Activated T-cell treated with anti-CD3 and anti-CD28 coated beads, Interleukin-2, amount 50 U/mL, for 24 hours (primary cell): ENCODE results near the gene CTU2.

ENCODE experiments used
- DNase-seq: peaks from one replicate; pipeline ENCODE4 v3.0.0-alpha.2; 2020
- H3K27ac Mint-ChIP-seq: 2 replicates; pipeline ENCODE4 v1.8.0; 2020; ENCODE audit warnings: mild to moderate bottlenecking, mixed read lengths
- H3K27me3 Mint-ChIP-seq: 2 replicates; pipeline ENCODE4 v1.8.0; 2020; ENCODE audit warnings: mixed read lengths
- H3K36me3 Mint-ChIP-seq: 2 replicates; pipeline ENCODE4 v1.8.0; 2020; ENCODE audit warnings: low read depth, mixed read lengths
- H3K4me1 Mint-ChIP-seq: 2 replicates; pipeline ENCODE4 v1.8.0; 2020; ENCODE audit warnings: low read depth, mixed read lengths
- H3K4me3 Mint-ChIP-seq: 2 replicates; pipeline ENCODE4 v1.8.0; 2020; ENCODE audit warnings: mild to moderate bottlenecking, moderate library complexity, mixed read lengths
- H3K9me3 Mint-ChIP-seq: 2 replicates; pipeline ENCODE4 v1.8.0; 2020; ENCODE audit warnings: mixed read lengths

Gene CTU2

DNA sequence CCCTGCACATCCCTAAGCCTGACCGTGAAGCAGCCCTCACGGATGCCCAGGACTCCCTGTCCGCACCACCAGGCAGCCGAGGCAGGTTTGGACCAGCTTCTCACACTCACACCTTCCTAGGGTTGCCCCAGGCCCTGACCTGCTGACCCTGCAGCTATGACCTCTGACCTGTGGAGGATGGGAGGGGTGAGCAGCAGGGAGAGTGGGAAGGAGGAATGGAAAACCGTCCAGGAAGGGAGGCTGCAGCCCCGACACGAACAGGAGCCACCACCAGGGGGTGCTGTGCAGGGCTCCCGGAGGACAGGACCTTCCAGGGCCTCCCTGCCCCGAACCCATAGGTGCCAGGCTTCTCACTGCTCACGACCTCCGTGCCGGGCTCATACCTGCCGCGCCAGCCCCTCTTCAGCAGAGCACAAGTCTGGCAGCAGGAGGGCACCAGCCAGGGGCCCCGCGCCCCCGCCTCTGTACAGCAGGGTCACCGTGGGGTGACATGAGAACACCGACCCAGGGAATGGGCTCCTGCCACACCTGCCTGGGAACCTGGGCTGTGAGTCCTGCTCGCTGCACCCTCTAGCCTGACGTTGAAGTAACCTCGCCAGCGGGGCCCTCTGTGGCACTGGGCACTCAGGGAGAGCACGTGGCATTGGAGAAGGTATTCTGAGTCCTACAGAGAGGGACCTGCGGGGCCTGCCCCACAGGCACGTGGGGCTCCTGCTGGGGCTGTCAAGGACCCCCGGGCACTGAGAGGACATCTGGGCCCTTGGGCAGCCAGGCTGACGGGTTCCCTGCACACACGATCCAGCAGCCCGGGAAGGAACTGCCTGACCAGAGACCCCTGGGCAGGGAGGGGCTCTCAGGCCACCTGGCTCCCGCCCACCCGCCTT lies 37.6 kb downstream of the CTU2 start:
- Mint-ChIP-seq H3K36me3 (peaks cover 41% of the 10 kb centered on the region), H3K27ac (peak overlapping the region; percentile 37), H3K4me1 (peaks cover 31% of the 10 kb centered on the region), H3K9me3 (no peaks in the 10 kb centered on the region), H3K4me3 (no peak overlapping the region), H3K27me3 (no peaks in the 10 kb centered on the region)
- peak; percentile 83 for DNase-seq

DNA sequence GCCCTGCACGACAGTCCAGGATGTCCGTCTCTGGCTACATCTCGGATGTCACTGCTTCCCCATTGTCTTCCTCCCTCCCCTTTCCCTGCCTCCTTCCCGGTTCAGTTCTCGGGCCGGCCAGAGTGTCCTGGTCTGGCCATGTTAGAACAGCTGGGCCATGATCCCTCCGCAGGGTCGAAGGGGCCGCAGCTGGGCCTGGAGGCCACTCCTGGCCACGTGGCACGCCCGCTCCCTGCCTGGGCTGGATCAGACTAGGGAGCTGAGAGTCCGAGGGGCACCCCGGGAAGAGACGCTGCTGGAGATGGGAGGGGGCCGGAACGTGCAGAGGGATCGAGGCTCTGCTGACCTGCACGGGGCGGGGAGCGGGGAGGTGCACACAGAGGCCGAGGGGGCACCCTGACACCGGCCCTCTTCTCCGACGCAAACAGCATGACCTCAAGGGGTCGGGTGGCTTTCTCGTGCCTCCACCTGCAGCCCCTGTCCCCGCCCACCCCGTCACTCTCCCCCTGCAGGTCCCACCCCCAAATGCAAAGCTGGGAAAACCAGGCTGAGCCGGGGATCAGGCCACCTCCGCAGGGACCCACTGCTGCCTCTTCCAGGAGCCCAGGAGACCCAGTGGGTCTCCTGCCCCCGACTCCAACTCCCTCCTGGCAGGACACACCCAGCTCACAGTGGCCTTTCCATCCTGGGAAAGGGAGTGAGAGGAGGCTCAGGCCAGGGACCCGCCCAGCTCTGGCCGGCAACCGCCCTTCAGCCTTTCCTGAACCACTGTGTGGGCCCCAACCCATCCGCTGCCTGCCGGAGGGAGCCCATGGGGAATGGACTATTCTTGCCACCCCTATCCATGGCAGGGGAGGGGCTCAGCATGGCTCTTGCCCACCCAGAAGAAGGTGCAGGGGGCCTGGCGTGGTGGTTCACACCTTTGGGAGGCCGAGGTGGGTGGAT lies 38.5 kb downstream of the CTU2 start:
- H3K4me1 Mint-ChIP-seq: peaks cover 31% of the 10 kb centered on the region
- H3K27ac Mint-ChIP-seq: no peak overlapping the region
- H3K36me3 Mint-ChIP-seq: peaks cover 38% of the 10 kb centered on the region
- no peaks in the 10 kb centered on the region for H3K9me3 Mint-ChIP-seq
- H3K27me3 Mint-ChIP-seq: no peaks in the 10 kb centered on the region
- no peak overlapping the region for H3K4me3 Mint-ChIP-seq
- no peak for DNase-seq

DNA sequence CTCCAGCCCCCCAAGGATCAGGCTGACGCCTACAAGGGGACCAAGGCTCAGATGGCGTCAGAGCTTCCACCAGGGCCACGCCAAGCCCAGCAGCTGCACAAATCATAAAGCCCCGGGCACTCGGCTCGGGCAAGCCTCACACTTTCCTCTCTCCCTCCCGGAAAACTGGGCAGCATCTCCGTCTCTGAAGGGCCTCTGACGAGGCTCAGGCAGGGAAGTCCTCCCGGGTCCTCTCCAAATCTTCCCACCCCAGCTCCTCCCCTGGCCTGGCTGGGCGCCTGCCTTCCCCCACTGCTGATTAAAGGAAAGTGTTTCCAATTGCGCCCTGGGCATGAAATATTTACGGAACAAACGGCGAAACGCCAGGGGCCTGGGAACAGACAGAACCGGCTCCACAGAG lies 40.2 kb downstream of the CTU2 start:
- peaks cover 28% of the 10 kb centered on the region for H3K36me3 Mint-ChIP-seq
- no peak overlapping the region for H3K27ac Mint-ChIP-seq
- peaks cover 31% of the 10 kb centered on the region for H3K4me1 Mint-ChIP-seq

DNA sequence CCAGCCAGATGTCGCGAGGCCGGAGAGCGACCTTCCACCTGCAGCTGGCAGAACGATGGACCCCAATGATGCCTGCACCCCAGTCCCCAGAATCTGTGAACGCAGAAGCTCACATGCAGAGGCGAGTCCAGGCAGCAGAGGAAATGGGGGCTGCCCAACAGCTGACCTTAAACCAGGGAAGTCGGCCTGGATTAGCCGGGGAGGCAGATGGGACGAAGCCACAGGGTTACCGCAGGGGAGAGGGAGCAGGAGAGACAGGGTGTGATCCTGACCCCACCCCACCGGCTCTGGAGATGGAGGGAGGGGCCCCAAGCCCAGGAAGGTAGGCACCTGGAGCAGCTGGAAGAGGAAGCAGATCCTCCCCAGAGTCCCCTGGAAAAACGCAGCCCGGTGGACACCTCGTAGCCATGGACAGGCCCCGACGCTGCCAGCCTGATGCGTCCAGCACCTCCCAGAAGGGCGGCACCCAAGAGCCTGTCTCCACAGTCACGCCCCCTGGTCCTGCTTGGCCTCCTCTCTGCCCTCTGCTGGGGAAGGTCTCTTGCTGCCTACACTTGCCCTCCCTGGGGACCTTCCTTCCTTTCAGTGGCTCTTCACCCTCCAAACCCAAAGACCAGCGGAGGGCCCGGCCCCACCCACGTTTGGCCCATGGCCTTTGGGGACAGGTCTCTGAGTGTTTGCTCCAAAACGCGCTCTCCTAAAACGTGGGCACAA lies 41.4 kb downstream of the CTU2 start:
- Mint-ChIP-seq H3K27me3 (no peaks in the 10 kb centered on the region), H3K4me1 (peaks cover 31% of the 10 kb centered on the region), H3K9me3 (no peaks in the 10 kb centered on the region), H3K4me3 (no peak overlapping the region), H3K36me3 (peaks cover 28% of the 10 kb centered on the region), H3K27ac (no peak overlapping the region)
- DNase-seq: peak; percentile 52

More for the DNA sequence above, 40.2 kb downstream of the CTU2 start:
- no peak for DNase-seq
- H3K27me3 Mint-ChIP-seq: no peaks in the 10 kb centered on the region
- H3K9me3 Mint-ChIP-seq: no peaks in the 10 kb centered on the region
- no peak overlapping the region for H3K4me3 Mint-ChIP-seq

DNA sequence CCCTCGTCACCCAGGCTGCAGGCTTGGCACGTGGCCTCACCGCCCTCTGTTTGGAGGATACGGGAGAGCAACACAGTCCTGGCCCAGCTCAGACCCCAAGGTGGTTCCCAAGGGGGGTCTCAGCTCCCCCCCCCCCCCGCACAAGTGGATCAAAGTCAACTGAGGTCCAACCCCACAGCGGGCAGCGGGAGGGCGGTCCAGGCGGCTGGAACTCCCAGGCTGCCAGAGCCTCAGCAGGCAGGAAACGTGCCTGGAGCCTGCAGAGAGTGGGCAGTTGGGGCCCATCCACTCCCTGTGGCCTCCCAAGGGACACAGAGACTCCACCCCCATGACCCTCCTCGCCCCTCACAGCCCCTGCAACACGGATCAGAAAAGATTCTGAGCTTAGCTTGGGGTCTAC lies 42.1 kb downstream of the CTU2 start:
- peaks cover 27% of the 10 kb centered on the region for H3K36me3 Mint-ChIP-seq
- no peak overlapping the region for H3K4me3 Mint-ChIP-seq
- H3K27ac Mint-ChIP-seq: no peak overlapping the region
- no peak for DNase-seq
- no peaks in the 10 kb centered on the region for H3K9me3 Mint-ChIP-seq
- H3K27me3 Mint-ChIP-seq: no peaks in the 10 kb centered on the region
- H3K4me1 Mint-ChIP-seq: peaks cover 31% of the 10 kb centered on the region

DNA sequence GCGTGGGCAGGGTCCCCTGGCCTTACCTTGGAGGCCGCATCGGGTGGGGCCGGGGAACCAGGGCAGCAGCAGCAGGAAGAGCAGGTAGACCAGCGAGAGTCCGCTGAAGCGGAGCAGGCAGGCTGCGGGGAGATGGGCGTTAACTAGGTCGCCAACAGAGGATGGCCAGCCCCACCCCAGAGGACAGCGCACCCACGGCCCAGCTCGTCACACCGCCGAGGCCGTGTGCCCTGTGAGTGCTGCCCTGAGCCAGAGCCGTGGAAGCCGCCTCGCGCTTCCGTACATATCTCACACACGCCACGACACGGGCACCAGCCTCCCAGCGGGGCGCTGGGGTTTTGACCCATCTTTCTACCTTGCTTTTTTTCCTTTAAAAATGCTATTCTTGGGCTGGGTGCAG lies 43.1 kb downstream of the CTU2 start:
- H3K9me3 Mint-ChIP-seq: no peaks in the 10 kb centered on the region
- no peaks in the 10 kb centered on the region for H3K27me3 Mint-ChIP-seq
- peaks cover 24% of the 10 kb centered on the region for H3K4me1 Mint-ChIP-seq
- H3K36me3 Mint-ChIP-seq: peaks cover 29% of the 10 kb centered on the region
- H3K4me3 Mint-ChIP-seq: no peak overlapping the region
- H3K27ac Mint-ChIP-seq: no peak overlapping the region
- no peak for DNase-seq

DNA sequence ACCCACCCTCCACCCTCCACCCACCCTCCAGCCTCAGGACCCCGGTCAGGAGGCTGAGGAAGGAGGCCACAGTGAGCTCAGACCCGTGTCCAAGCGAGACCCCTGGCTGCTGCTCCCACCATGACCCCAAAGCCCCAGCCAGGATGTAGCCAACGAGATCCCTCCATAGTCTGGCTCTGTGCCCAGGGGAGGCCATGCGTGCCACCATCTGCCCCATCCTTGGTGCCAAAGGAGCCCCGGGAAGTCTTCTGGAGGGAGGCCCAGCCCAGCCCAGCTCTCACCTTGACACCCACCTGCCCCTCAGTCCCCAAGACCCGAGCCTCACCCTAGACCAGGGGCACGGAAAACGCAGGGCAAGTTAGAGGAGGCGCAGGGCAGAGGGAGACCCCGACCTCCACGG lies 44.6 kb downstream of the CTU2 start:
- DNase-seq: no peak
- peaks cover 13% of the 10 kb centered on the region for H3K4me1 Mint-ChIP-seq
- H3K27me3 Mint-ChIP-seq: no peaks in the 10 kb centered on the region
- no peak overlapping the region for H3K4me3 Mint-ChIP-seq
- H3K9me3 Mint-ChIP-seq: no peaks in the 10 kb centered on the region
- H3K36me3 Mint-ChIP-seq: peaks cover 29% of the 10 kb centered on the region
- no peak overlapping the region for H3K27ac Mint-ChIP-seq

DNA sequence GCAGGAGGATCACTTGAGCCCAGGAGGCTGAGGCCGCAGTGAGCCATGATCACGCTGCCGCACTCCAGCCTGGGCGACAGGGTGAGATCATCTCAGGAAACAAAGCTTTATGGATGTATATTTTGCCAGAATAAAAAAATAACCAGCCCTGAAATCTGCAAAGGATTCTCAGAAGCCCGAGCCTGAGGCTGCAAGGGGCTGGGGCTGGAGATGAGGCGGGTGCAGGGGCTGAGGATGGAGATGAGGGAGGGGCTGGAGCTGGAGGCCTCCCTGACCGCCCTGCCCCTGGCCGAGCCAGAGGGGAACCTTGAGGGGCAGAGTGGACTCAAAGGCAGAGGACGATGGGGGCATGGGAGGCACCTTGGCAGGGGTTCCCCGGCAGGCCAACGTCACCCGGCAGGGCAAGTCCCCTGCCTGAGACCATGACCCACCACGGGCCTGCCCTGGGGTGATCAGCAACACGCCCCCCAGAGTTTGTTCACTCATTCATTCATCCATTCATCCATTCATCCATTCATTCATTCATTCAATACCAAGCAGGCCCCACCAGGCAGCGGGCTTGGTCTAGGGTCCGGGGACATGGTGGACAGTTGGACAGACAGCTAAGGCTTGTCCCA lies 46.2 kb downstream of the CTU2 start:
- H3K27ac Mint-ChIP-seq: no peak overlapping the region
- no peaks in the 10 kb centered on the region for H3K27me3 Mint-ChIP-seq
- no peak overlapping the region for H3K4me3 Mint-ChIP-seq
- H3K9me3 Mint-ChIP-seq: no peaks in the 10 kb centered on the region
- H3K4me1 Mint-ChIP-seq: peaks cover 7% of the 10 kb centered on the region
- DNase-seq: no peak
- peaks cover 24% of the 10 kb centered on the region for H3K36me3 Mint-ChIP-seq

DNA sequence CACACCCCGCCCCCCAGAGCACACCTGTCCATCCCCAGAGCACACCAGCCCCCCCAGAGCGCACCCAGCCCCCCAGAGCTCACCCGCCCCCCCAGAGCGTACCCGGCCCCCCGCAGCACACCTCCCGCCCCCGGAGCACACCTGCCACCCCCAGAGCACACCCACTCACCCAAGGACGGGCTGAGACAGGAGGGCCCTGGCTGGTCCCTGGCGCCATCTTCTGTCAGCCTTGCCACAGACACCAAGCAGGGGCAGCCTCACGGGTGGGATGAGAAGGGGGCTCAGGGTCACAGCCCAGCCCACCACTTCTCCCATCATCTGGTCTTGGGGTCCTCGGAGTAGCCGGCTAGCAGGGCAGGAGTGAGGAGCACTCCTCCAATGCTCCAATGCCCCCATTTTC lies 46.9 kb downstream of the CTU2 start:
- peaks cover 5% of the 10 kb centered on the region for H3K4me1 Mint-ChIP-seq
- peaks cover 21% of the 10 kb centered on the region for H3K36me3 Mint-ChIP-seq
- no peak overlapping the region for H3K27ac Mint-ChIP-seq
- no peak overlapping the region for H3K4me3 Mint-ChIP-seq
- H3K9me3 Mint-ChIP-seq: no peaks in the 10 kb centered on the region
- no peak for DNase-seq
- no peaks in the 10 kb centered on the region for H3K27me3 Mint-ChIP-seq

DNA sequence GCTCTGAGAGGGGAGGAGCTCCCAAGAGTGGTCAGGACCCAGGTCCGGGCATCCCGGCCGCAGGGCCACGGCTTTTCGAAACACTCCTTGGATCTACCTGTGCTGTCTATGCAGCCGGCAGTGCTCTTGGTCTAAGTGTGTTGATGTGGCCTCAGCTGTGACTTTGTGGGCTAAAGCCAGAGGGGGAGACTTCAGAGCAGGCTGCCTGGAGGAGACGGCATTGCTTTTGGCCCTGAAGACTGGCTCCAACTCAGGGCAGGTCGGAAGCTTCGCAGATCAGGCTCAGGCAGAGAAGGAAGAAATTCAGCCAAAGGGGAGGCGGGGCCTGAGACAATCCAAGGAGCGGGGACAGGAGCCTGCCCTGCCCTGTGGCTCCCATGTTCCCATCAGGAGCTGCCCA lies 47.3 kb downstream of the CTU2 start:
- H3K9me3 Mint-ChIP-seq: no peaks in the 10 kb centered on the region
- peak overlapping the region; percentile 5 for H3K27ac Mint-ChIP-seq
- H3K4me3 Mint-ChIP-seq: no peak overlapping the region
- H3K4me1 Mint-ChIP-seq: peaks cover 9% of the 10 kb centered on the region
- no peak for DNase-seq
- H3K27me3 Mint-ChIP-seq: no peaks in the 10 kb centered on the region
- H3K36me3 Mint-ChIP-seq: peaks cover 17% of the 10 kb centered on the region

DNA sequence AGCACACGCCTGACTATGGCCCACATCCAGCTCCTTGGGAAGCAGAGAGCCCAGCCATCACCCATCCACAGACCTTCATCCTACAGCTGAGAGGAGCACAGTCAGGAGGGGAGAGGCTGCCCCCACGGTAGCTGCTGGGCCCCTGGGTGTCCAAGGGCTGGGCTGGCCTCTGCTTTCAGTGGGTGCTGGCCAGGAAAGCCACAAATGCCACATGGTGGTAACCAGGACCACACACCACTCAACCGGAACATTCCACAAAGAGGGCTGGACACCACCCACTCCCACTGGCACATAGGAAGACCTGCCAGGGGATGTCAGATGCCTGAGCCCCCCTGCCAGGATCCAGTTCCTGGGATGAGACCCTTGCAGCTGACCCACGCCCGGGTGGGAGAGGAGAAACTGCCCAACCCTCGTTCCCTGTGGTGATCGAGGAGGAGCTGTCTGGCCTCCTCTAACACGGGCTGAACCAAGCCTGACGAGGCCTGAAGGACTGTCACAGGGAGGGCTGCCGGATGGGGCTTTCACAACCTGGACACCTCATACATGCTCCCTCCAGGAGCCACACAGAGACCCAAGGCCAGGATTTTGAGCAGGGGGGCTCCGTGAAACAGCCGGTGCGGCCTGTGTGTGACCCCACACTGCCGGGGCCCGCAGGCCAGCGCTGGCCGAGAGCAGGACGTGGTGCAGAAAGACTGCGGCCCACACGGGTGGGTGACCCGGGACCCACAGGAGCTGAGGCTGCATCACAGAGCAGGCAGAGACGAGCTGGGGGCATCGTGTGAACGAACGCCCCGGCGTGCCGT lies 48.0 kb downstream of the CTU2 start:
- Mint-ChIP-seq H3K9me3 (no peaks in the 10 kb centered on the region), H3K4me3 (no peak overlapping the region), H3K4me1 (peaks cover 16% of the 10 kb centered on the region), H3K36me3 (peaks cover 16% of the 10 kb centered on the region), H3K27ac (no peak overlapping the region), H3K27me3 (no peaks in the 10 kb centered on the region)
- no peak for DNase-seq

DNA sequence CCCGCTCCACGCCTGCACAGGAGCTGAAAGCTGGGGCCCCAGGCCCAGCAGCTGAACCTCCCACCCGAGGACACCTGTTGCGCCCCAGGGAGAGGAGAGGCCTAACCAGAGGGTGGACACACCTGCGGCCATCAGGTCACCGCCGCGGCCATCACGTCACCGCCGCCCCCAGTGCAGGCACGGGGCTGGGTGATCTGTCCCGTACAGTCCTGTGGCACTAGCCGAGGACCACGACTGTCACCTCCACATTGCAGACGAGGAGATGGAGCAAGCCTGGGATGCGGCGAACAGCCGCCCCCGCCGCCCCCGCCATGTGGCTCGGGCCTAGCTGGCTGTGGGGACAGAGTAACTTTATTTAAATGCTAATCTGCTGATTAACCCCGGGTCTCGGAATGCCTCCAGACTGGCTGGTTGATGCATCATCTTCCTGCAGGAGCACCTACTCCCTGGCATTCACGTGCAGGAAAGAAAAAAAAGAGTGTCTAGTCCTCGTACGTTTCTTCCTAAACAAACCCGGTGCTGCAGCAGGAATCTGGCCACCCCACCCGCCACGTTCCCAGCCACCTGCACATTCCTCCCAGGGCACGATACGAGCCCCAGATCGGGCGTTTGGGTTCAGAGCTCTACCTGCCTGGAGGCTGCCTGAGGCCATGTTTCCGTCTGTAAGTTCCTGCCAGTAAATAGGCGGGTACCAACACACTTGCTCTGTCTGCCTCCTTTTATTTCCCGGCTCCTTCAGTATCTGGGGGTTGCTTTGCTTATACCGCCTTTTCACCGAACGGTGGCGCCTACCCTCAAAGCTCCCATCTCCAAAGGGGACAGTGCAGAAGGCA lies 48.8 kb downstream of the CTU2 start:
- peaks cover 21% of the 10 kb centered on the region for H3K4me1 Mint-ChIP-seq
- no peak overlapping the region for H3K4me3 Mint-ChIP-seq
- H3K27me3 Mint-ChIP-seq: no peaks in the 10 kb centered on the region
- no peaks in the 10 kb centered on the region for H3K9me3 Mint-ChIP-seq
- no peak overlapping the region for H3K27ac Mint-ChIP-seq
- H3K36me3 Mint-ChIP-seq: peaks cover 13% of the 10 kb centered on the region
- DNase-seq: no peak
